GM18502 (cell line): ENCODE measurements around the gene MPRIP.
"Not testable (repeated sequence)": the region's sequence is repeated elsewhere in the genome, so short reads cannot be mapped to it uniquely, and the experiment has no call there.

ENCODE experiments used
- ATAC-seq: cut with Tn5 transposase; IDR thresholded peaks from one replicate; pipeline ENCODE4 v1.9.1; 2021; ENCODE audit warnings: mild to moderate bottlenecking; ENCODE audit not compliant: unreplicated experiment, poor library complexity

The MPRIP gene

GRCh38 chr17:17121162-17121561 is 78.9 kb downstream of the MPRIP start:
- no peak for ATAC-seq

GRCh38 chr17:17122781-17123483 is 80.7 kb downstream of the MPRIP start:
- no peak for ATAC-seq

GRCh38 chr17:17124341-17124740 is 82.1 kb downstream of the MPRIP start:
- ATAC-seq = no peak

GRCh38 chr17:17125136-17126084 is 83.2 kb downstream of the MPRIP start:
- no peak for ATAC-seq

- no peak for ATAC-seq
Measured at GRCh38 chr17:17126131-17127110, 84.2 kb downstream of the MPRIP start.

- no peak for ATAC-seq
Measured at GRCh38 chr17:17127156-17127555, 84.9 kb downstream of the MPRIP start.

GRCh38 chr17:17127730-17128291 is 85.6 kb downstream of the MPRIP start:
- ATAC-seq = no peak

- no peak for ATAC-seq
Measured at GRCh38 chr17:17128476-17129075, 86.3 kb downstream of the MPRIP start.

- ATAC-seq = no peak
Measured at GRCh38 chr17:17129466-17129865, 87.2 kb downstream of the MPRIP start.

- ATAC-seq = no peak
Measured at GRCh38 chr17:17130077-17130844, 88.0 kb downstream of the MPRIP start.

GRCh38 chr17:17131839-17132238 is 89.6 kb downstream of the MPRIP start:
- ATAC-seq = no peak

- no peak for ATAC-seq
Measured at GRCh38 chr17:17132746-17133145, 90.5 kb downstream of the MPRIP start.

GRCh38 chr17:17134051-17134956 is 92.0 kb downstream of the MPRIP start:
- ATAC-seq = no peak

- ATAC-seq = no peak
Measured at GRCh38 chr17:17134957-17135333, 92.7 kb downstream of the MPRIP start.

GRCh38 chr17:17136221-17136620 is 94.0 kb downstream of the MPRIP start:
- not testable (repeated sequence) for ATAC-seq

GRCh38 chr17:17137731-17138585 is 95.7 kb downstream of the MPRIP start:
- peak; percentile 53 for ATAC-seq
